ENCODE measurements around the gene CDH26.

The CDH26 gene

DNA sequence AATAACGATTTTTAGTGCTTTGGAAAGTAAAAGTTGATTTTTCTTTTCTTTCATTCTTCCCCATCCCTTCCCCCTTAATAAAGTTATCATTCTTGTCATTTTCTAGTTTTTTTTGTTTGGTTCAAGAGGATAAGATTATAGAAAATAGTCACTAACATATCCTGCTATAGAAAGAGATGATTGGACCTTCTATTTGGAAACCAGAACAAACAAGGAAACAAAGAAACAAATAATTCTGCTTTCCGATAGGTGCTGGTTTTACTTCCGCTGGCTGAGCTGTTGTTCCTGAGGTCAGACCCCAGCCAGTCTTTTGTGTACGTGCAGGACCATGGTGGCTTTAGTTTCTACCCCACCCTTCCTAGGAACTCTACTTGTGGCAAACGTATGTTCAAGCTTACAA, at the start of gene CDH26:
TSS of gene CDH26 (plus strand) at position 301 of the 400 bp plus-strand sequence. CDS start 304 bp downstream, outside the sequence.
- in situ Hi-C loops (cut with MboI; ENCODE audit: low sequenced_read_pairs): loop anchor here (25.0 kb wide), 1 partner anchor 1304 kb away; the partner anchor contains the start of gene CDH4

DNA sequence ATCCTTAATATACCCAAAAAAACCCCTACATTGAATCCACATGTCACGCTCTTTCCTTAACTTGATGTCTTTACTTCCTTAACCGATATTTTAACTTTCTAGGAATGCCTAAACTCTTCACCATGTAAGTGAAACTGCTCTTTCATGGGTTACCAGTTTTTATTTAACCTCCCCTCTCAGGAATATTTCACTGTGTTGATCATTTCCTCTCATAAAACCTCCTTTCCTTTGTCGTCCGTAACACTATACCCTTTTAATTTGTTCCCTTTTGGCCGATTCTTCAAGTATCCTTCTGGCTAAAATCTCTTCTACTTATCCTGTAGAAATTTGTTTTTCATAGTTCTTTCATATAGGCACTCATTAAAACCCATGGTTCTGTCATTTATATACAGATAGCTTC, 49.4 kb upstream of the CDH26 start:
- in situ Hi-C loops (cut with MboI; ENCODE audit: low sequenced_read_pairs): no loop called here

DNA sequence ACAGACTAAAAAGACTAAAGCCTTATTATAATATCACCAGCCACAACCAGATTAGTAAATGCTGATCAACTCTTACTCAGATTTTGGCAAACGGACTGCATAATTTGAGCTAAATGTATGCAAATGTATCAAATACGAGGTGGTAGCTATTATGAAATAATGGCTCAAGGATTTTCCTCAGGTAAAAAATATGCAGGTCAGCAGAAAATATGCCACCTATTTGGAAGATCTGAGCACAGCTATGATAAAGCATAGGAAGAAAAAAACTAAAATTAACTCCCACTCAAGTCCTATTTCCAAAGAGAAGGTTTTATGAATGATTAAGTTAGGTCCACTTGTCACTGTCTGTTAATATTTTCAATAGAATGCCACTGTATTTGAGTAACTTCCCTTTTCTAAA, 47.2 kb upstream of the CDH26 start:
- in situ Hi-C loops (cut with MboI; ENCODE audit: low sequenced_read_pairs): no loop called here

DNA sequence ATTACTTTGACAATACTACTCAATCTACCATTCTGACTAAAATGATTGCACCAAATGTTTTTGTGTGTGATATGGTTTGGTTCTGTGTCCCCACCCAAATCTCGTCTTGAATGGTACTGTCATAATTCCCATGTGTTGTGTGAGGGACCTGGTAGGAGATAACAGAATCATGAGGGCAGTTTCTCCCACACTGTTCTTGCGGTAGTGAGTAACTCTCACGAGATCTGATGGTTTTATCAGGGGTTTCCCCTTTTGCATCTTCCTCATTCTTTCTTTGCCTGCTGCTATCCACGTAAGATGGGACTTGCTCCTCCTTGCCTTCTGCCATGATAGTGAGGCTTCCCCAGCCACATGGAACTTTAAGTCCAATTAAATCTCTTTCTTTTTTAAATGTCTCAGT, 45.6 kb upstream of the CDH26 start:
- in situ Hi-C loops (cut with MboI; ENCODE audit: low sequenced_read_pairs): no loop called here

DNA sequence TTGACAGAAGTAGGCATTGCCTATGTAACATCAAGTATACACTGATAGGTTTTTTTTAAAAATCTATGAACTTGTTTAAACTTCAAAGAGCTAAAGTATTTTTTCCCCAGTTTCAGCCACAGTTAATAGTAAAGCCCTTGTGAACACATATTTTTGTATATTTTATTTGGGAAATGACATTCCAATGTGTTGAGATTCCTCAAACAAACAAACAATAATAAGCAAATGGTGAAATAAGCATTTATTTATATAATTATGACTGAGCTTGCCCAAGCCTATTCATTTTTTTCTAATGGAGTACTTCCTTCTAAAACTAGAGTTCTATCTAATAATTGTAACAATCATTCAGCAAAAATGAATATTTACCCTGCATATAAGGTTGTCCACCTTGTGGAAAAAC, 37.3 kb upstream of the CDH26 start:
- in situ Hi-C loops (cut with MboI; ENCODE audit: low sequenced_read_pairs): no loop called here

DNA sequence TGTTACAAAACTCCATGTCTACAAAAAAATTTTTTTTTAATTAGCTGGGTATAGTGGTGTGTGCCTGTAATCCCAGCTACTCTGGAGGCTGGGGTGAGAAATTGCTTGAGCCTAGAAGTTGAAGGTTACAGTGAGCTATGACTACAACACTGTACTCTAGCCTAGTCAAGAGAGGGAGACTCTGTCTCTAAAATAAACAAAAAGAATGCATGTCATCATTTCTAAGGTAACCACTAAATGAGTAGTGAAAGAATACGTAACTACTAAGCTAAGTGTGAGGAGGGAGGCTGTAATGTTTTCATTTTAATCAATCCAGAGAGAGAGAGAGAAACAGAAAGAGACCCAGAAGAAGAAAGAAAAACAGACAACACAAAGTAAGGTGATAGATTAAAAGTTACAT, 34.7 kb upstream of the CDH26 start:
- in situ Hi-C loops (cut with MboI; ENCODE audit: low sequenced_read_pairs): no loop called here

DNA sequence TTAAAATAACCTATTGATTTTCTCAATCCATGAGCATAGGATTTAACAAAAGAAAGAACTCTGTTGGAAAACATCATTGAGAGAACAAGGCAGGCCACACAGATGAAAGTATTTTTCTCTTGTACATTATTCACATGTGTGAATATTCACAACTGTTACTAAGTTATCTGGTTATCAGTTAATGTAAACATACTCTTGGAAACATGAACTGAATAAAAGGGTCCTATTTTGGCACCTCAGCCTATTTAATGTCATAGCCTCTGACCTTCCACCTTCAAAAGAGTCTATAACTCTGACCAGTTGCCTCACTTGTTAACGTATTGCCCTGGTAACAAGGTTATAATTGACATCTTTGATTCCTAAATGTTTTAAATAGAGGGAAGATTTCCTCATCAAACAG, 32.9 kb upstream of the CDH26 start:
- in situ Hi-C loops (cut with MboI; ENCODE audit: low sequenced_read_pairs): no loop called here

DNA sequence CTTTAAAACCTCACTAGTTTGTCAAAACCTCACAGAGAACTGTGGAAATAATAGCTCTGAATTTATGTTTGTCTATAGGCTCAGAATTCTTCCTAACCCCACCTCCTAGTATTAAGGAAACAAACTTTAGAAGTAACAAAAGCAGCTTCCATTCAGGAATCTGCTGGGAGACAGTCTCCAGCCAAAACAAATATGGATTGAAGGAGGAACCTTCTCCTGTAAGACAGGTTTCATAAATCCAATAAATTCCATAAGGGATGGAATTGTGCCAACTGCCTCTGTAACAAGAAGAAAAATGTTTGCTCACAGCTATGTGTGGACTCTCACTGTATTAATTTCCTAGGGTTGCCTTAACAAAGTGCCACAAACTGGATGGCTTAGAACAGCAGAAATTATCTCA, 32.3 kb upstream of the CDH26 start:
- in situ Hi-C loops (cut with MboI; ENCODE audit: low sequenced_read_pairs): no loop called here

DNA sequence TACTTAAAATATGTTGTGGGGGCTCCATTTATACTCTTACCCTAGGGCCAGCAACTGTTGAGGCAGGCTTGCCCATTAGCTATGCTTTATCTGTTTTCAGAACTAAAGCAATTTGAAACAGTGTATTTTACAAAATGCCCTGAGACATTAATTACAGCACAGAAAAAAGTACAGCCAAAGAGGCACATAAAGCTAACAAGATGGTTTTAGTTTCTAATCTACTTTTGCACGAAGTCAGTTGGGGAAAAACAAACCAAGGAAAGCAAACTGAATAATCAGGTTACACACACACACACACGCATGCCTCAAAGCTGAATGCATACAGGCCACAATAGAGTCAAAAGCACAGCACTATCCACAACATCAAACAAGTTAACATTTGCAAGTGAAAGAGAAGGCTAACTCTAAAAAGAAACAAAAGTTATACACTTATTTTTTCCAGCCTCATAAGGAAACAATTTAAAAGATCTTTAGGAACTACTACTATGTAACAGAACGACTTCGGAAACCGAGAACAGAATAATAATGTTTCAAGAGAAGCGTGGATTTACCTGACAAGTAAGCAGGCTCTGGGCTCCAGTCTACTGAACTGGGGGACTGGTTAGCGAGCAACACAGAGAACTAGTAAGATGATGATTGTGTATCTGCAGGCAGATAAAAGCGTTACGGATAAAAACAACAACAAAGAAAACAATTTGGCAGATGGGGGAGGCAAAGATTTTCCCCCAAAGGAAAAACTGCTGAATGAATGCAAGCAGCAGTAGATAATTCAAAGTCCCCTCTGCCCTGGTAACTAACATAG, 26.5 kb upstream of the CDH26 start:
- in situ Hi-C loops (cut with MboI; ENCODE audit: low sequenced_read_pairs): no loop called here

DNA sequence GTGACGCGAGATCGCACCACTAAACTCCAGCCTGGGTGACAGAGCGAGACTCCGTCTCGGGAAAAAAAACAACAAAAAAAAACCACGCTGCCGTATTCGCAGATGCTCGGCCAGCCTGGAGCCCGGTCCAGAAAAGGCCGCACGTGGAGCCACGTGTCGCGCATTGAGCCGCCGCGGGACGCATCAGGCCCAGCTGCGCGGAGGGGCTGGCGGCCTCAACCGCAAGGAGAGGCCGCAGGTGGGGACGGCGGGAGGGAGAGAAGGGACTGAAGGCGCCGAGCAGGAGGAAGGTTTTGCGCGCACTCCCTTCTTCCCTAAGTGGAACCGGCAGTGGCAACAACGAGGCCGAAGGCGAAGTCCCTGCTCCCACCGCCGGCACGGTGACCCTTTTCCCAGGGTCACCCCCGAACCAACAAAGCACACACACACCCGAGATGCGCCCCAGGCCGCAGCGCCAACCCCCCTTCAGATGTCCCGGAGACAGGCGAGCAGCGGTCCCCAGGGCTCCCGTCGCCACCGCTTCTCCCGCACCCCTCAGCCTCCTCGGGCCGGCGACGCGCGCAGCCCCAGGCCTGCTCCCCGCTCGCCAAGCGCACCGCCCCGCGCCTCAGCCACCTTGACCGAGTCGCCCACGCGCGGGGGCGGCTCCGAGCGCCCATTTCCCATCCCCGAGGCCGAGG, 25.5 kb upstream of the CDH26 start:
- in situ Hi-C loops (cut with MboI; ENCODE audit: low sequenced_read_pairs): no loop called here

DNA sequence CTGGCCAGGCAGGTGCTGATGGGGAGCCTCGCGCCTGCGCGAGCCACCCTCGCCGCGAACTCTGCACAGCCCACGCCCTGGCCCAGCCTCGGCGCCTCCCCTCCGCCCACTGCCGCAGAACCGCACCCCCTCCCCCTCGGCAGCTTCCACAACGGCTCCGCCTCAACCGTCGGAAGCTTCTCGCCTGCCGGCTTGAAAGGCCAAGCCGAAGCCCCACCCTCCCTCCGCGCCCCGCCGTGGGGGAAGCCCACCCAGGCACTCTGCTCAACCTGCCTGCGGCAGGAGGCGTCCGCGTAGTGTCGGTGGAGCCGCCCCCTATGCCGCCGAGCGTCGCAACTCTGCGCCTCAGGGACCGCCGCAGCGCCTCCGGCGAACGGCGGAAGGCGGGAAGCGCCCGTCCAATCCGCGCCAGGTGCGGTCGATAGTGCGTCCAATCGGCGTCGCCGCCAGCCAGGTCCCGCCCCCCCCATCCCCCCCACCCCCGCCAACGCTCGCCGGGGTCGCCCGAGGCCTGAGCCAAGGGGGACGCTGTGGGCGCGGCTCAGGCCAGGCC, 24.9 kb upstream of the CDH26 start, which contains the start of gene SYCP2:
TSS of gene SYCP2 (minus strand) at position 342 of the 553 bp plus-strand sequence. CDS start 11,224 bp downstream, outside the sequence.
- in situ Hi-C loops (cut with MboI; ENCODE audit: low sequenced_read_pairs): no loop called here

DNA sequence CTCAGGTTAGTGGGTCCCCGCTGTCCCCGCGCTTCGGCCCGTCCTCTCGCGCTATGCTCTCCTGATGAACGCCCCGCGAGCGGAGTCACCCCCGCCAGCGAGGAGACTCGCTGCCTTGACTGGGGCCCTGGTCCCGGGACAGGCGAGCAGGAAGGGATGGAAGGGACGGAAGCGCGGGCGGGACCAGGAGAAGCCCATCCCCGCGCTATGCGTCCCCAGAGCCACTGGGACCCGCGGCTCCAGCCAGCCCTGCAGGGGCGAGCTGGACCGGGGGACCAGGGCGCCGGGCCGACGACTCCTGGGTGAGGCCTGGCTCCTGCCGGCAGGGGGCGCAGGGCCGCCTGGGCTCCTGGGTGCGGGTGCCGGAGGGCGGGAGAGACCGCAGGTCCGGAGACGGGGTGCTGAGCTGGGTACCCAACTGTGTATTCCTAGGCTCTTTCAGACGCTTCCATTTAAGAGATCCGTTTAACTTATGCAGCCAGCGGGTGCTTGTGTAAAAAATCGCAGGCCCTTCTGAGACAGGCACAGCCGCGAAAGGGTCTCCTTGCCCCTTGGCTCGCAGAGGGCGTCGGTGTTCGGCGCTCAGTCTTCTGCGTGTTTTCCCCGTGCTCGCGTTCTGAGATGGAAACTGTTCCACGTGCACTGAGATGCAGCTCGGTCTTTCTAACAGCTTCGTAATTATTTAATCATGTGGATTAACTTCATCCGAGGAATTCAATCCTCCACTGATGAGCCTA, 24.2 kb upstream of the CDH26 start:
- in situ Hi-C loops (cut with MboI; ENCODE audit: low sequenced_read_pairs): no loop called here

DNA sequence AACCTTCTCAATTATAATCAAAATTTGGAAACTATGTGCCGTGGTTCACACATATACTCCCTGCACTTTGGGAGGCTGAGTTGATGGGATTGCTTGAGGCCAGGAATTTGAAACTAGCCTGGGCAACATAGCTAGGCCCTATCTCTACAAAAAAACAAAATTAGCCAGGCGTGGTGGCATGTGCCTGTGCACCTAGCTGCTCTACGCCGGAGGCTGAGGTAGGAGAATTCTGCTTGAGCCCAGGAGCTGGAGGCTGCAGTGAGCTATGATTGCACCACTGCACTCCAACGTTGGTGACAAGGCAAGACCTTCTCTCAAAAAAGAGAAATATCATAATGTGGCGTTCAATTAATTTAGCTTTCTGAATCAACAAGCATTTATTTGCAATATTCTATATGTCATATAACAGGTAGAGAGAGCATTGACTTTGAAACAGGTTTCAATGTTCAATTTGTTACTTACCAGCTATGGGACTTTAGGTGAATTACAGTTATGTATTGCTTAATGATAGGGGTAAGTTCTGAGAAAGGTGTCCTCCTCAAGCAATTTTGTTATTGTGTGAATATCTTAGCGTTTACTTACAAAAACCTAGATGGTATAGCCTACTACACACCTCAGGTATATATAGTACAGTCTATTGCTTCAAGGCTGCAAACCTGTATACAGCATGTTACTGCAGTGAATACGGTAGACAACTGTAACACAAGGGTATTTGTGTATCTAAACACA, 22.6 kb upstream of the CDH26 start:
- in situ Hi-C loops (cut with MboI; ENCODE audit: low sequenced_read_pairs): no loop called here

DNA sequence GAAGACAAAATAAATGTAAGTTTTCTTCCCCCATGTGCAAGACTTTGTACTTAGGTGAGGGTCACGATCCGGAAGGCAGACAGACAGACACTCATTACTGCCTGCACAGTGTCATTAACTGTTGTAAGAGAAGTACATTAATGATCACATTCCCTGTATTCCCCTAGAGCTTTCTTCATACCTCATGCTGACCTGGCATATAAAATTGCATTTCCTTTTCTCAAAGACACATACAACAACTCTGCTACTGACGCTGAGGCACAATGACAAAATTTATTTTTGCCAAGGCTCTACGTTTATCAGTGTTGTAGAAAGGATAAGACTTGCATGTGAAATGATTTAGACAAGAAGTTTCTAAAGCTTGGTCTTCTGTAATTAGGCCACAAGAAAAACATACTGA, 21.8 kb upstream of the CDH26 start:
- in situ Hi-C loops (cut with MboI; ENCODE audit: low sequenced_read_pairs): no loop called here

DNA sequence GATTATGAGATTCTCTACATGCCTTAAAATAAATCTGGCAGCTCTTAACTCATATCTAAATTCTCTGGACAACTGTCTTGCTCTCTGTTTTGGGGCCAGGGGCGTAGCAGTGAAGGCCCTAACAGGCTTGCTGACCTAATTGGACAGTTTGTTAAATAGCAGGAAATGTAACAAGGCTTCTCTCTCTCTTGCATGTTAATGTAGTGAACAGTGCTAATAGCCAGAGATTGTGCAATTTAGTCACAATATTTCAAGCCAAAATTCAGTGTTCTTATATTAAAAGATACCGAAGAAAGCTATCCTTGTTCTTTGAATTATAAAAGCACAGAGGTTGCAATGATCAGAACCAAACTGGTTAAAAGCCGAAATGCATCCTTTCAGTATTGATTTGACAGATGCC, 21.1 kb upstream of the CDH26 start:
- in situ Hi-C loops (cut with MboI; ENCODE audit: low sequenced_read_pairs): no loop called here

DNA sequence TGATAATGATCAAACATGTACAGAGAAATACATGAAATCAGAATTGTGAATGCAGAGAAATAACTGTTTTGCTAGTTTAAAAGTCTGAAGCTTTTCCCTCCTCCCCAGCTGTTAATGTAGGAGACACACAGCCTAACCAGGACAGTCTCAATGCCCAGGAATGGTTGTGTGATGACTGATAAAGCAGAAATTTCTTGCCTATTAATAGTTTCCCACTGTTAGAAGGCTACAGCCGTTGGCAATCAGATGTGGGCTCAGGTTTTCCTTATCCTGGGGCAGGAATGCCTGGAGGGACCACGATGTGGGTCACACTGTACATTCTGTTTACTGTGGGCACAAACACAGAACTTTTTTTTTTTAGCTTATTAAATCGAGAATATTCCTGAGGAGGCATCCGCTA, 20.0 kb upstream of the CDH26 start:
- in situ Hi-C loops (cut with MboI; ENCODE audit: low sequenced_read_pairs): no loop called here

DNA sequence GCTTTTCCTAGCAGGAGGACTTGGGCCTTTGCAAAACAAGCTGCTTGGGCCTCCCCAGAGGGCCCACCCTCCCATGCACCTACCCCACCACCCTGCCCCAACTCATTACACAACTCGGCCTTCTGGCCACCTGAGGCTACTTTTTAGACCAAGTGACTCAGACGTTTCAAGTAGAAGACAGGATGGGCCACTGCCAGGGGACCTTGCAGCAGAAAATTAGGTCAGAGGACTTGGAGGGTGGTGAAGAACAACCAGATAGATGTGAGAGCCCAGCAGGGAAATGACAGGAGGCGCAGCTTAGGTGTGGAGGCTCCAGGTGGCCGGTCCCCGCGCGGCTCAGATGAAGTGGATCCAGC, 19.5 kb upstream of the CDH26 start:
- in situ Hi-C loops (cut with MboI; ENCODE audit: low sequenced_read_pairs): no loop called here

DNA sequence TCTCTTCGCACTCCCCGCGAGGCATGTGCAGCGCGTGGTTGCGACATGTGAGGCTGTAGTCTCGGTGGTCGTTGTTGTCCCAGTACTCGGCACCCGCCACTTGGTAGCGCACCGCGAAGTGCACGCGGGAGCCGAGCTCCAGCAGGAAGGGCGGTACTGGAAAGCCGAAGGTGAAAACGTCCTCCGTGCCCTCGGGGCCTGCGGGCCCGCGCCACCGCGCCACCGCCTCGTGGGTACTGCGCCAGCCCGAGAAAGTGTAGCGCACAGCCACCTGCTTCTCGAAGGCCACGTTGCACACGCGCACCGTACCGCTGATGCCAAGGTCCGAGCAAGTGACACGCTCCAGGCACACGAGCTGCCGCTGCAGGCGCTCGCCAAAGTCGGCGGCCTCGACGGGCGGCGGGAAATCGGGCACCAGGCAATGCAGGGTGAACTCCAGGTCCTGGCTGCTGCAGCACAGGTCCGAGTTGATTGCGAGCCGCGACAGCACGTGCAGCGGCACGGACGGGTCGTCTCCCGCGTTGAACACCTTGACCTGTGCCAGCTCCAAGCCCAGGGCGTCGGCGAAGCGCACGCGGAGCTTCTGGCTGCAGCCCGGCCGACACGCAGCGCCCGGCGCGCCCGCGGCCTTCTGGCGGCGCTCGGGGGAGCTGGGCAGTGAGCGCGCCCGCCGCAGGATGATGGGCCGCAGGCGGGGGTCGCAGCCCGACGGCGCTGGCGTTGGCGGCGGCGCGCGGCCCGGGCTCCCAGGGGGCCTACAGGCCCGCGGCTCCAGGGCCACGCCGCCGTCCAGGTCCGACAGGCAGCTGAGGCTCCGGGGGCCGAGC, 19.0 kb upstream of the CDH26 start:
- in situ Hi-C loops (cut with MboI; ENCODE audit: low sequenced_read_pairs): no loop called here

DNA sequence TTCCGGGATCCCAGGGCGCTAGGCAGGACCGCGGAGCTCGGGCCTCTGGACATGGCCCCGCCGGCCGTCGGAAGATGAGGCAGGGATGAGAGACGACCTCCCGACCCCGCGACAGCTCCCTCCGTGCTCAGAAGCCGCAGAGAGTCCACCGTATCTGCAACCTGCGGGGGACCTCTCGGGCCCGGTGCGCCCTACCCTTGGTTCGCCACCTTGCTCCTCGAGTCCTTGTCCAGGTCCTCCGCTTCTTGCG, 18.4 kb upstream of the CDH26 start:
- in situ Hi-C loops (cut with MboI; ENCODE audit: low sequenced_read_pairs): no loop called here
